GM12878 (cell line): Measurements from ENCODE around the gene TSPAN11. TPM values are rescaled to one million over a fixed set of nuclear protein-coding genes. Genes with fewer than 3 reads are reported as not detected.

Experiments used
- ATAC-seq: fragments of 200-7000 bp; cut with Tn5 transposase; 3 replicates; pipeline ENCODE4 v1.9.1; 2020; ENCODE audit warnings: mild to moderate bottlenecking, moderate library complexity
- BruUV-seq: library from RNA; stranded (reverse); fragments of 400-500 nt; replicated peaks from 2 replicates; lab custom pipeline; 2021; lab: Mats Ljungman, UMichigan
- CTCF ChIA-PET: fragments of 300-600 bp; sonication (Branson Sonifier 250); formaldehyde crosslinking; extraction: SDS; loops from one replicate; lab custom pipeline; 2021; ENCODE audit warnings: inconsistent platforms; lab: Yijun Ruan, JAX
- POLR2A ChIA-PET: fragments of 350-600 bp; formaldehyde crosslinking; extraction: SDS; loops from one replicate; lab custom pipeline; 2021; ENCODE audit warnings: inconsistent platforms; lab: Charles Lee
- RAD21 ChIA-PET: fragments of 300-600 bp; sonication (Branson Sonifier 250); formaldehyde crosslinking; loops from one replicate; lab custom pipeline; 2023; ENCODE audit warnings: antibody characterized with exemption; ENCODE audit not compliant: unreplicated experiment; lab: Charles Lee
- SMC1A ChIA-PET: fragments of 300-600 bp; sonication (Branson Sonifier 250); formaldehyde crosslinking; loops from one replicate; lab custom pipeline; 2023; ENCODE audit not compliant: unreplicated experiment, uncharacterized antibody; lab: Charles Lee
- DNase-seq: peaks from one replicate; pipeline ENCODE4 v3.0.0-alpha.2; 2011; ENCODE audit warnings: low read depth, low spot score
- FAIRE-seq: peaks from 3 replicates; lab custom pipeline; 2011; peaks lifted over from hg19 to GRCh38; lab: Jason Lieb, UNC
- H2AFZ ChIP-seq: 2 replicates; pipeline ENCODE4 v1.6.0; 2011; ENCODE audit warnings: low read depth, low read length, control low read depth; ENCODE audit not compliant: control insufficient read depth
- H3K27ac ChIP-seq: 2 replicates; pipeline ENCODE4 v1.5.1; 2011; ENCODE audit warnings: control low read depth; ENCODE audit not compliant: control insufficient read depth, insufficient read depth
- H3K27me3 ChIP-seq, 2 experiments: replicated peaks in 1 of 2; 2 replicates each; pipeline versions ENCODE4 v1.6.0 to v1.6.1; 2011; ENCODE audit warnings: low read length in 1 of 2; ENCODE audit not compliant: control insufficient read depth in 2 of 2, insufficient read depth in 2 of 2
- H3K36me3 ChIP-seq, 2 experiments: 2 replicates each; pipeline ENCODE4 v1.5.1; 2011; ENCODE audit warnings: low read length in 1 of 2; ENCODE audit not compliant: control insufficient read depth in 2 of 2, insufficient read depth in 2 of 2
- H3K4me1 ChIP-seq: 2 replicates; pipeline ENCODE4 v1.6.1; 2011; ENCODE audit warnings: mild to moderate bottlenecking, low read length, moderate library complexity, mixed read lengths; ENCODE audit not compliant: control insufficient read depth, insufficient read depth
- H3K4me2 ChIP-seq: 2 replicates; pipeline ENCODE4 v1.6.0; 2011; ENCODE audit warnings: control low read depth; ENCODE audit not compliant: control insufficient read depth, insufficient read depth
- H3K4me3 ChIP-seq: fragments of 200-600 bp; sonication (generic); 2 replicates; pipeline ENCODE4 v1.5.1; 2016
- H3K79me2 ChIP-seq: 2 replicates; pipeline ENCODE4 v1.6.0; 2011; ENCODE audit warnings: low read length; ENCODE audit not compliant: control insufficient read depth, insufficient read depth
- H3K9ac ChIP-seq: 2 replicates; pipeline ENCODE4 v1.8.0; 2011; ENCODE audit warnings: low read length, control low read depth, mixed read lengths; ENCODE audit not compliant: control insufficient read depth, insufficient read depth
- H3K9me3 ChIP-seq: replicated peaks from 3 replicates; pipeline ENCODE4 v1.5.1; 2011; ENCODE audit warnings: mild to moderate bottlenecking, low read length; ENCODE audit not compliant: control insufficient read depth, insufficient read depth
- H4K20me1 ChIP-seq: 2 replicates; pipeline ENCODE4 v1.6.0; 2011; ENCODE audit not compliant: control insufficient read depth, insufficient read depth
- CTCF ChIP-seq, 3 experiments: IDR thresholded peaks in 2 of 3; conservative IDR thresholded peaks in 1 of 3; 2 replicates each; pipeline ENCODE4 v1.5.1; 2011; ENCODE audit warnings: low read depth in 3 of 3, low read length in 3 of 3, mild to moderate bottlenecking in 3 of 3, control low read depth in 2 of 3, moderate library complexity in 2 of 3, inconsistent platforms in 1 of 3, mixed read lengths in 1 of 3; ENCODE audit not compliant: control insufficient read depth in 2 of 3, insufficient read depth in 1 of 3; ENCODE audit errors: extremely low read depth in 1 of 3
- E4F1 ChIP-seq: fragments of 450-650 bp; IDR thresholded peaks from 2 replicates; pipeline ENCODE4 v1.6.1; 2018; ENCODE audit warnings: borderline replicate concordance, mild to moderate bottlenecking; ENCODE audit not compliant: partially characterized antibody
- EGR1 ChIP-seq, 2 experiments: IDR thresholded peaks; 1 replicate in 1 of 2; 2 replicates in 1 of 2; pipeline ENCODE4 v1.6.1; 2011 to 2012; ENCODE audit warnings: low read depth in 2 of 2, low read length in 2 of 2, borderline replicate concordance in 1 of 2, mild to moderate bottlenecking in 1 of 2, moderate library complexity in 1 of 2
- HDAC6 ChIP-seq: fragments of 200-600 bp; sonication (generic); IDR thresholded peaks from one replicate; pipeline ENCODE4 v1.8.0; 2017; ENCODE audit warnings: antibody characterized with exemption; ENCODE audit not compliant: unreplicated experiment
- IKZF1 ChIP-seq: fragments of 450-650 bp; conservative IDR thresholded peaks from 2 replicates; pipeline ENCODE4 v1.6.1; 2017; ENCODE audit warnings: antibody characterized with exemption, mild to moderate bottlenecking
- KLF5 ChIP-seq: fragments of 450-650 bp; IDR thresholded peaks from 2 replicates; pipeline ENCODE4 v1.6.1; 2014; ENCODE audit warnings: mild to moderate bottlenecking; ENCODE audit not compliant: partially characterized antibody
- POLR2AphosphoS5 ChIP-seq: IDR thresholded peaks from 2 replicates; pipeline ENCODE4 v1.6.1; 2011; ENCODE audit warnings: mild to moderate bottlenecking, low read length, inconsistent platforms
- RAD21 ChIP-seq: IDR thresholded peaks from 2 replicates; pipeline ENCODE4 v1.6.1; 2011; ENCODE audit warnings: mild to moderate bottlenecking, low read depth, low read length, moderate library complexity; ENCODE audit not compliant: insufficient read depth
- RUNX3 ChIP-seq: IDR thresholded peaks from 2 replicates; pipeline ENCODE4 v1.6.1; 2012; ENCODE audit warnings: low read length, inconsistent platforms
- SMC3 ChIP-seq: IDR thresholded peaks from 2 replicates; pipeline ENCODE4 v1.6.1; 2011; ENCODE audit warnings: low read length, improper control_type of control experiment, borderline replicate concordance
- SUZ12 ChIP-seq: fragments of 200-600 bp; sonication (generic); IDR thresholded peaks from one replicate; pipeline ENCODE4 v1.6.1; 2018; ENCODE audit warnings: antibody characterized with exemption, mild to moderate bottlenecking; ENCODE audit not compliant: unreplicated experiment
- TCF12 ChIP-seq: IDR thresholded peaks from 2 replicates; pipeline ENCODE4 v1.6.1; 2011; ENCODE audit warnings: low read depth, mild to moderate bottlenecking, low read length
- TCF7 ChIP-seq: IDR thresholded peaks from 2 replicates; pipeline ENCODE4 v1.6.1; 2014; ENCODE audit warnings: antibody characterized with exemption, borderline replicate concordance
- WGBS: methylation state at CpG from one replicate; pipeline ENCODE4 v1.1.6; 2016; ENCODE audit warnings: low lambda C conversion rate; ENCODE audit not compliant: insufficient replicate concordance, insufficient coverage; ENCODE audit errors: missing lambda C conversion rate; 5-methylcytosine and 5-hydroxymethylcytosine counted together
- in situ Hi-C: fragments of 300-500 bp; cut with MboI; formaldehyde crosslinking; loops from 9 replicates; pipeline ENCODE4 v1.14.3; 2018; ENCODE audit warnings: mixed read lengths
- intact Hi-C: fragments of 100-400 bp; cut with micrococcal nuclease; formaldehyde crosslinking; loops from one replicate; pipeline ENCODE4 v1.14.2; 2022; ENCODE audit not compliant: unreplicated experiment
- polyA plus RNA-seq, 11 experiments: library from polyadenylated mRNA; depleted of rRNA in 4 of 11; unstranded in 6 of 11; stranded (reverse) in 5 of 11; fragments of >200 nt; fragmentation: Nextera tagmentation in 4 of 11; fragmentation: Illumina TruSeq in 1 of 11; extraction: Ambion mirVana in 4 of 11; extraction: Trizol in 1 of 11; gene quantifications; 1 replicate in 1 of 11; 2 replicates in 10 of 11; pipeline versions ENCODE4 v1.2.1 to v1.2.3, GENCODE V29; 2011 to 2016; ENCODE audit warnings: inconsistent platforms in 2 of 11, missing spikeins in 2 of 11, low read depth in 1 of 11
- total RNA-seq, 4 experiments: library from RNA; depleted of rRNA in 3 of 4; stranded (reverse); fragments of >200 nt in 3 of 4; fragmentation: Illumina TruSeq in 1 of 4; extraction: Trizol in 1 of 4; gene quantifications; 2 replicates each; pipeline versions ENCODE4 v1.2.1 to v1.2.3, GENCODE V29; 2013 to 2021
- TF ChIP-seq, protein P1 (sequence below): fragments of 450-650 bp; IDR thresholded peaks from 2 replicates; pipeline ENCODE4 v1.6.1; 2016; ENCODE audit warnings: mild to moderate bottlenecking

TSPAN11 gene
- total and polyA plus RNA-seq, 10 of the 15 experiments (the other 5 are each of a cell fraction or from before 2014, with no cell fraction given) = under 0.01 to 0.27 (median 0.04) TPM; not detected in 6

GRCh38 chr12:30989754-30990153 is 63.2 kb downstream of the TSPAN11 start:
- Histone ChIP-seq H3K27ac (no peak overlapping the region), H3K9ac (no peak overlapping the region), H3K79me2 (no peaks in the 10 kb centered on the region), H3K27me3 (no peaks in the 10 kb centered on the region), H3K9me3 (no peaks in the 10 kb centered on the region), H3K4me3 (no peak overlapping the region), H3K4me2 (no peak overlapping the region), H2AFZ (no peak overlapping the region), H4K20me1 (no peaks in the 10 kb centered on the region), H3K36me3 (no peaks in the 10 kb centered on the region), H3K4me1 (no peaks in the 10 kb centered on the region)
- 15% methylated on average over 6 of the region's 6 CpGs for WGBS
- in situ Hi-C loops = loop anchor here (10.0 kb wide), 1 partner anchor 145 kb away; no protein-coding TSS in a partner anchor
- intact Hi-C loops = no loop called here
- POLR2A ChIA-PET = no interaction called here
- RAD21 ChIA-PET = interaction anchor here (1.2 kb wide), 1 partner anchor 138 kb away, joined by 3 read pairs; no protein-coding TSS in a partner anchor
- FAIRE-seq (no peak), ATAC-seq (peak; percentile 66), DNase-seq (no peak)
- peak; percentile 26 to 33 (median 30); a peak in 4 of 6 replicates for TF ChIP-seq CTCF (IDR thresholded peaks at IDR 0.05 in 2 of 3, conservative IDR thresholded peaks at IDR 0.05 in 1 of 3; ENCODE audit: control insufficient read depth in 2 of 3, extremely low read depth in 1 of 3, insufficient read depth in 1 of 3, low read depth in 3 of 3, low read length in 3 of 3)
- TF ChIP-seq IKZF1 = no peak
- TF ChIP-seq POLR2AphosphoS5 = no peak
- peak; percentile 70 for TF ChIP-seq RUNX3
- no peak for TF ChIP-seq TCF7
- no peak for TF ChIP-seq SUZ12
- TF ChIP-seq KLF5 = no peak
- no peak for TF ChIP-seq HDAC6
- TF ChIP-seq E4F1 = no peak
- TF ChIP-seq, protein P1, sequence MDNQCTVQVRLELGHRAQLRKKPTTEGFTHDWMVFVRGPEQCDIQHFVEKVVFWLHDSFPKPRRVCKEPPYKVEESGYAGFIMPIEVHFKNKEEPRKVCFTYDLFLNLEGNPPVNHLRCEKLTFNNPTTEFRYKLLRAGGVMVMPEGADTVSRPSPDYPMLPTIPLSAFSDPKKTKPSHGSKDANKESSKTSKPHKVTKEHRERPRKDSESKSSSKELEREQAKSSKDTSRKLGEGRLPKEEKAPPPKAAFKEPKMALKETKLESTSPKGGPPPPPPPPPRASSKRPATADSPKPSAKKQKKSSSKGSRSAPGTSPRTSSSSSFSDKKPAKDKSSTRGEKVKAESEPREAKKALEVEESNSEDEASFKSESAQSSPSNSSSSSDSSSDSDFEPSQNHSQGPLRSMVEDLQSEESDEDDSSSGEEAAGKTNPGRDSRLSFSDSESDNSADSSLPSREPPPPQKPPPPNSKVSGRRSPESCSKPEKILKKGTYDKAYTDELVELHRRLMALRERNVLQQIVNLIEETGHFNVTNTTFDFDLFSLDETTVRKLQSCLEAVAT = no peak
- peak; percentile 55 for TF ChIP-seq RAD21
- peak; percentile 46; the same call in 1 of the 2 replicates for TF ChIP-seq SMC3
- no peak for TF ChIP-seq EGR1 (IDR thresholded peaks at IDR 0.05; ENCODE audit: borderline replicate concordance in 1 of 2, low read depth in 2 of 2, low read length in 2 of 2)
- TF ChIP-seq TCF12 = 0 out of 2 replicates have a peak, but pooled peaks have one; percentile 12
- CTCF ChIA-PET = interaction anchor here (0.8 to 2.9 kb wide), 5 partner anchors 10 to 142 kb away, joined by 3 to 19 read pairs (median 5); no protein-coding TSS in a partner anchor
- BruUV-seq = no TSS peak
- SMC1A ChIA-PET = interaction anchor here (1.0 to 1.3 kb wide), 2 partner anchors 130 to 139 kb away, joined by 4 to 6 read pairs; no protein-coding TSS in a partner anchor
